ENCODE results near the gene BMPR1B. TPM values are rescaled to one million over a fixed set of nuclear protein-coding genes. Genes with fewer than 3 reads are reported as not detected.

BMPR1B gene
- total RNA-seq, 2 experiments from 2014 or later, result not detected

DNA sequence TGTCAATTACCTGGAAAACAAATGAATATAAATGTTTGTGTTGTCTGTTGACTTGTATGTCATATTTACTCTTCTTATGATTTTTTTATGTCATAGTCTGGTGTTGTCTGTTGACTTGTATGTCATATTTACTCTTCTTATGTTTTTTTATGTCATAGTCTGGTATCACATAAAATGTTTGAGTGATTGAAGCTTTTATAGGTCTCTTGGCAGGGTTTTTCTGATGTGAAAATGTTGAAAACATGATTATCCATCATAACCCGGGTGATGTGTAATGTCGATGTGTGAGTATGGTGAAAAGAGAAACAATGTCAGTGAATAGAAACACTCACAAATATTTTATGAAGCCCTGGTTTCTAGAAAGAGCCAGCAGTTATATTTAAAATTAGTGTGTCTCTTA is 335.7 kb downstream of the BMPR1B start:
- H3K36me3 Mint-ChIP-seq (ENCODE audit: low read depth), result no peaks in the 10 kb centered on the region
- TF ChIP-seq, protein P1, sequence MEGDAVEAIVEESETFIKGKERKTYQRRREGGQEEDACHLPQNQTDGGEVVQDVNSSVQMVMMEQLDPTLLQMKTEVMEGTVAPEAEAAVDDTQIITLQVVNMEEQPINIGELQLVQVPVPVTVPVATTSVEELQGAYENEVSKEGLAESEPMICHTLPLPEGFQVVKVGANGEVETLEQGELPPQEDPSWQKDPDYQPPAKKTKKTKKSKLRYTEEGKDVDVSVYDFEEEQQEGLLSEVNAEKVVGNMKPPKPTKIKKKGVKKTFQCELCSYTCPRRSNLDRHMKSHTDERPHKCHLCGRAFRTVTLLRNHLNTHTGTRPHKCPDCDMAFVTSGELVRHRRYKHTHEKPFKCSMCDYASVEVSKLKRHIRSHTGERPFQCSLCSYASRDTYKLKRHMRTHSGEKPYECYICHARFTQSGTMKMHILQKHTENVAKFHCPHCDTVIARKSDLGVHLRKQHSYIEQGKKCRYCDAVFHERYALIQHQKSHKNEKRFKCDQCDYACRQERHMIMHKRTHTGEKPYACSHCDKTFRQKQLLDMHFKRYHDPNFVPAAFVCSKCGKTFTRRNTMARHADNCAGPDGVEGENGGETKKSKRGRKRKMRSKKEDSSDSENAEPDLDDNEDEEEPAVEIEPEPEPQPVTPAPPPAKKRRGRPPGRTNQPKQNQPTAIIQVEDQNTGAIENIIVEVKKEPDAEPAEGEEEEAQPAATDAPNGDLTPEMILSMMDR (IDR thresholded peaks at IDR 0.05), result no peak
- H3K9me3 Mint-ChIP-seq, result no peaks in the 10 kb centered on the region
- H3K4me1 Mint-ChIP-seq (ENCODE audit: low read depth), result no peaks in the 10 kb centered on the region
- ATAC-seq (no peak), DNase-seq (no peak)
- CTCF ChIA-PET, result no interaction called here
- H3K4me3 Mint-ChIP-seq, result no peak overlapping the region
- H3K27ac Mint-ChIP-seq, result no peak overlapping the region
- H3K27me3 Mint-ChIP-seq, result peaks cover 3% of the 10 kb centered on the region
- intact Hi-C loops (cut with micrococcal nuclease), result loop anchor here (10.0 kb wide), 1 partner anchor 469 kb away; no protein-coding TSS in a partner anchor
- POLR2A ChIA-PET, result no interaction called here

DNA sequence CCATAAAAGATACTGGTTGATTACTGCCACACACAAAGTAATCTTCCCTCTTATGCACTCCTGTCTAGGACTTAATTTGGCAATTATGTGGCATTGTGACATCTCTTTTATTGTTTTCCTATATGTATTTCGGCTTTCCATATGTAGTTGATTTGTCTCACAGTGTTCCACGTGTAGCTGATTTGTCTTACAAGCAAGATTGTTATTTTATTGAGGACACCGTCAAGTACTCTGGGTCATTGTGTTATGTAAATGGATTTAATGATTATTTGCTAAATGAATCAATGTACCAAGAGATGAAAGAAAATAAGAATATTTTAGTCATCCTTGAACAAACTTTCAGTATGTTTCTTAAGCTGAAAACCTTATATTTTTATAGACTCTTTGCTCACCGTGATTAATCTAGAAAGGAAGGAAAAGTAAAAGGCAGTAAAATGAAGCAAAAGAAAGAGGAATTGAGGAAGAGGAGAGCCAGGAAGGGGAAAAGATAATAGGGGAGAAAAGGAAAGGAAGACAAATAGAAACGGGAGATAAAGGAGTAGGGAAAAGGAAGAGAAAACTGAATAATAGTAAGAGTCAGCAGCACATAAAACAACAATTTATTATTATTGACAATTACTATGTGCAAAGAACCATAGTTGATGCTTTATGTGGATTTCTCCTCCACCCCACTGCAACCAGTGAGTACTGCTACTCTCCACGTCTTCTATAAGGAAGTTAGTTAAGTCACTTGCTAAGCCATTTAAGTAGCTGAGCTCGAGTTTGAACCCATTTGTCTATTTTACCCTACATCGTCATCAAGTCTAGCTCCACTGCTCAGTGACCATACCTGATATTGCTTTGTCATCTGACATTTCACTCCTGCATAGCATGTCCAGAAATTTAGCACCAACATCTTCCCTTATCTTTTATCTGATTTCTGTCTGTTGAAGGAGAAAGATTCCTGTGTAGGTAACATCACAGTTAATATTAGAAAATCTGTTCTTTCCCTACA is 336.5 kb downstream of the BMPR1B start:
- CTCF ChIA-PET, result no interaction called here
- TF ChIP-seq, protein P1 (IDR thresholded peaks at IDR 0.05), result no peak
- intact Hi-C loops (cut with micrococcal nuclease), result loop anchor here (10.0 kb wide), 1 partner anchor 469 kb away; no protein-coding TSS in a partner anchor

DNA sequence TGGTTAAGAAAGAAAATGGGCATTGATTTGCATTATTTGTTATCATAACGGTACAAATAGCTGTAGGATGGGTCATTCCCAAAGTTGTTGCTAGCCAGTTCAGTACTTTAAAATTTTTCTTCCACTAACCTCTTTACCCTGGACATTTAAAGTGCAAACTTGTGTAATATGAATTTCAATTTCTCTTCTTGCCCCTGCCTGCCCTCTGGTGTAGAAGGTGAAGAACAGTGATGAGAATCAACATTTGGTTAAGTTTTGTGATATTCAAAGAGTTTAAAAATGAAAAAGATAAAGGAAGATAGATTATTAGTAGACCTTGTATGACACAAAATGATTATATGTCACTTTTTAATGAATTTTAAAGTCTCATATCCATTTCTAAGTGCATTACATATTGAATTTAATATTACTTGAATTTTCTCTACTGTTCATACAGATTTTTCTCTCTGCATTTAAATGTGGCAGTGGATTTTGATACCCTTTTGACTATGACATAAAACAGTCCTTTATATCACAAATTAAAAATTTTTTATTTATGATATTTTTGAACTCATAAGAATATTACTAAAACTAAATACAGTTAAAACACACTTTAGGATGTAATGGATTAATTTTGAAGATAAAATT is 337.7 kb downstream of the BMPR1B start:
- ChIA-PET POLR2A (no interaction called here), CTCF (no interaction called here)
- TF ChIP-seq, protein P1 (IDR thresholded peaks at IDR 0.05), result peak; percentile 30
- ATAC-seq (no peak), DNase-seq (no peak)
- Mint-ChIP-seq H3K27me3 (peaks cover 3% of the 10 kb centered on the region), H3K36me3 (ENCODE audit: low read depth) (no peaks in the 10 kb centered on the region), H3K9me3 (no peaks in the 10 kb centered on the region), H3K4me3 (no peak overlapping the region), H3K4me1 (ENCODE audit: low read depth) (no peaks in the 10 kb centered on the region), H3K27ac (no peak overlapping the region)
- intact Hi-C loops (cut with micrococcal nuclease), result loop anchor here (10.0 kb wide), 1 partner anchor 471 kb away; no protein-coding TSS in a partner anchor

More for the DNA sequence above, 336.5 kb downstream of the BMPR1B start:
- POLR2A ChIA-PET, result no interaction called here
- no peaks in the 10 kb centered on the region for H3K4me1 Mint-ChIP-seq (ENCODE audit: low read depth)
- no peak overlapping the region for H3K4me3 Mint-ChIP-seq
- H3K27ac Mint-ChIP-seq, result no peak overlapping the region
- H3K27me3 Mint-ChIP-seq, result peaks cover 3% of the 10 kb centered on the region
- H3K9me3 Mint-ChIP-seq, result no peaks in the 10 kb centered on the region
- no peak for ATAC-seq
- no peak for DNase-seq
- no peaks in the 10 kb centered on the region for H3K36me3 Mint-ChIP-seq (ENCODE audit: low read depth)

DNA sequence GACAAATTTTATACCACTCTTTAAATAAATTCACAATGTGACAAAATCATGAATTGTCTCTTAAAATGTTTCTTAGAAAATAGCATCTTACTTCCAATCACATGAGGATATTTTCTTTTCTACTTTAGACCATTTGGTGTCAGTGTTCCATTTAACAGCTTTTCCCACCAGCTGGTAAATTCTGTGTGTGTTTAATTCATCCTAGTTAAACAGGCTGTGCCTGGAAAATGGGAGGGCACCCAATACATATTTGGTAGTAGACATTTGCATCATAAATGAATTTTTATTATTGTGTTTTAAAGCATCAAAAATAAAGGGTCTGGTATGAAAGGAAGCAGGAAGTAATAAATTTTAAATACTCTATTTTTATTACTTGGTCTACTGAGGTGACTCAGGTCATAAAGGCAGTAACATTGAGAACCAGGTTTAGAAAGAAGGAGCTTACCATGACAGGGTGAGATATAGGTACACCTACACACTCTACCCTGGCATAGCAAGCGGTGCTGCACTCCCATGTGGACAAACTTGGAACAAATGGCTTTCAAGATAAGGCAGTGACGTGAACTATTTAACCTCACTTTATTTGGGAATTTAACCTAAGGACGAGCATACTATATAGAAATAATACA is 344.5 kb downstream of the BMPR1B start:
- TF ChIP-seq, protein P1 (IDR thresholded peaks at IDR 0.05), result no peak
- no peaks in the 10 kb centered on the region for H3K36me3 Mint-ChIP-seq (ENCODE audit: low read depth)
- no peak for DNase-seq
- ATAC-seq, result no peak
- no peaks in the 10 kb centered on the region for H3K4me1 Mint-ChIP-seq (ENCODE audit: low read depth)
- POLR2A ChIA-PET, result no interaction called here
- intact Hi-C loops (cut with micrococcal nuclease), result no loop called here
- H3K4me3 Mint-ChIP-seq, result no peak overlapping the region
- CTCF ChIA-PET, result no interaction called here
- H3K9me3 Mint-ChIP-seq, result no peaks in the 10 kb centered on the region
- no peaks in the 10 kb centered on the region for H3K27me3 Mint-ChIP-seq
- H3K27ac Mint-ChIP-seq, result no peak overlapping the region
